Endometrial microvascular endothelial cells (primary cell): Measurements from ENCODE around the gene MRPL9. TPM values are rescaled to one million over a fixed set of nuclear protein-coding genes. Genes with fewer than 3 reads are reported as not detected.

Source experiments
- in situ Hi-C: cut with HindIII; loops from 2 replicates; pipeline ENCODE4 v1.10.0; 2017; ENCODE audit warnings: low sequenced_read_pairs, low pct_unique_long_range_greater_than_20kb; ENCODE audit errors: inconsistent ontology term
- total RNA-seq: library from RNA; depleted of rRNA; stranded (reverse); fragments of >200 nt; gene quantifications from one replicate; pipeline ENCODE4 v1.2.3, GENCODE V29; 2015; ENCODE audit errors: inconsistent ontology term

The MRPL9 gene
- total RNA-seq, 1 donor from 2014 or later: 121 TPM

GRCh38 chr1:151716405-151716762 lies 46.9 kb downstream of the MRPL9 start:
- in situ Hi-C loops: no loop called here

GRCh38 chr1:151715726-151716404 lies 47.4 kb downstream of the MRPL9 start:
- in situ Hi-C loops: no loop called here

GRCh38 chr1:151714820-151715725 lies 48.2 kb downstream of the MRPL9 start:
- in situ Hi-C loops: no loop called here

- in situ Hi-C loops: no loop called here
Observed at GRCh38 chr1:151713874-151714273, 49.4 kb downstream of the MRPL9 start.

- in situ Hi-C loops: no loop called here
Observed at GRCh38 chr1:151713044-151713443, 50.3 kb downstream of the MRPL9 start.

DNA sequence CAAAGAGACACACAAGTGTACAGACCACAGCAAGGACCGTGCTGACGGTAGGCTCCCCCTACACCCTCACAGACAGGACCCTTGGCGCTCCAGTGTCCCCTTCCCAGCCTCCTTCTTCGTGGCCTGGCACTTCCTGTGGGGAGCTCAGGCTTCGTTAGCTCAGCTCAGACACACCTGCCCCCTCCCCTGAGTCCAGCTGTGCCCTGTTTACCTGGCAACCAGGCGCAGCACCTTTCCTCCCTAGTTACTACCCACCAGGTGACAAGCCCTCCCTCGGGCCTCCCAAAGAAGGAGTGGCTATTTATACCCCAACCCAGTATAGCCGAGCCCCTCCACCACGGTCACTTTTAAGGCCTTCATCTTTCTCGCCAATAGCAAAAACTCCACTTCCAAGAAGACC lies 51.3 kb downstream of the MRPL9 start:
- in situ Hi-C loops: no loop called here

- in situ Hi-C loops: no loop called here
Observed at GRCh38 chr1:151711044-151711800, 52.1 kb downstream of the MRPL9 start.

GRCh38 chr1:151710187-151710840 lies 53.0 kb downstream of the MRPL9 start:
- in situ Hi-C loops: no loop called here

Other genes starting within 250 kb of the MRPL9 start
- 4.3 TPM for gene TUFT1, start 223.2 kb downstream of the MRPL9 start, total RNA-seq
- gene SNX27, start 151.4 kb downstream of the MRPL9 start, total RNA-seq: 15.9 TPM
- gene CELF3, start 46.7 kb downstream of the MRPL9 start, total RNA-seq: not detected
- gene RIIAD1, start 42.0 kb downstream of the MRPL9 start, total RNA-seq: not detected
- 7.6 TPM for gene TDRKH, start 27.0 kb upstream of the MRPL9 start, total RNA-seq
- not detected for gene LINGO4, start 41.9 kb upstream of the MRPL9 start, total RNA-seq
- not detected for gene RORC, start 68.3 kb upstream of the MRPL9 start, total RNA-seq
- not detected for gene C2CD4D, start 76.3 kb upstream of the MRPL9 start, total RNA-seq
- not detected for gene THEM5, start 90.2 kb upstream of the MRPL9 start, total RNA-seq
- 18.0 TPM for gene THEM4, start 146.0 kb upstream of the MRPL9 start, total RNA-seq
- 167 TPM for gene S100A10, start 230.4 kb upstream of the MRPL9 start, total RNA-seq